22Rv1 (cell line): ENCODE results near the gene PPP4R3B.
A peak's percentile ranks its signal among the peaks of the same experiment; 100 is the strongest.
"Not testable (repeated sequence)": the region's sequence is repeated elsewhere in the genome, so short reads cannot be mapped to it uniquely, and the experiment has no call there.

Experiments
- H3K27ac ChIP-seq: fragments of 450-650 bp; 2 replicates; pipeline ENCODE4 v1.5.1; 2017
- ZFX ChIP-seq: fragments of 450-650 bp; IDR thresholded peaks from 2 replicates; pipeline ENCODE4 v1.6.1; 2017; ENCODE audit warnings: antibody characterized with exemption, borderline replicate concordance
- TF ChIP-seq, protein P1 (sequence below): fragments of 450-650 bp; IDR thresholded peaks from 2 replicates; pipeline ENCODE4 v1.5.1; 2017; ENCODE audit warnings: mild to moderate bottlenecking

The PPP4R3B gene

DNA sequence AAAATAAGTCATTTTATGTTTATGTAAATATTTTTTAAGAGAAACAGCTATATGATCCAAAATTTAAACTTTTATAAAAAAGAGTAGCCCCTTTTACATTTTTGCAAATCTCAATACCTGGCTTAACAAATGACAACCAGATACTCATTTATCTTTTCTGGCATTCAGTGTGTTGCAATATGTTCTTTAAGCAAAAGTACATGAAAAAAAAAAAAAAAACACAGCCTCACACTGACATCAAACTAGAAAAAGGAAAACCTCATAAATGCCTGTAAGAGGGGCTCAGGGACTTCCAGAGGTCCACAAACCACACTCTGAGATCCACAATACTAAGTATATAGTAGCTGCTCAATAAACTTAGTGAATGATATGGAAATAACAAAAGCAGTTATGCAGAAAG, 21.9 kb downstream of the PPP4R3B start:
- TF ChIP-seq ZFX: no peak
- TF ChIP-seq, protein P1, sequence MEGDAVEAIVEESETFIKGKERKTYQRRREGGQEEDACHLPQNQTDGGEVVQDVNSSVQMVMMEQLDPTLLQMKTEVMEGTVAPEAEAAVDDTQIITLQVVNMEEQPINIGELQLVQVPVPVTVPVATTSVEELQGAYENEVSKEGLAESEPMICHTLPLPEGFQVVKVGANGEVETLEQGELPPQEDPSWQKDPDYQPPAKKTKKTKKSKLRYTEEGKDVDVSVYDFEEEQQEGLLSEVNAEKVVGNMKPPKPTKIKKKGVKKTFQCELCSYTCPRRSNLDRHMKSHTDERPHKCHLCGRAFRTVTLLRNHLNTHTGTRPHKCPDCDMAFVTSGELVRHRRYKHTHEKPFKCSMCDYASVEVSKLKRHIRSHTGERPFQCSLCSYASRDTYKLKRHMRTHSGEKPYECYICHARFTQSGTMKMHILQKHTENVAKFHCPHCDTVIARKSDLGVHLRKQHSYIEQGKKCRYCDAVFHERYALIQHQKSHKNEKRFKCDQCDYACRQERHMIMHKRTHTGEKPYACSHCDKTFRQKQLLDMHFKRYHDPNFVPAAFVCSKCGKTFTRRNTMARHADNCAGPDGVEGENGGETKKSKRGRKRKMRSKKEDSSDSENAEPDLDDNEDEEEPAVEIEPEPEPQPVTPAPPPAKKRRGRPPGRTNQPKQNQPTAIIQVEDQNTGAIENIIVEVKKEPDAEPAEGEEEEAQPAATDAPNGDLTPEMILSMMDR: no peak
- no peak overlapping the region for H3K27ac ChIP-seq

DNA sequence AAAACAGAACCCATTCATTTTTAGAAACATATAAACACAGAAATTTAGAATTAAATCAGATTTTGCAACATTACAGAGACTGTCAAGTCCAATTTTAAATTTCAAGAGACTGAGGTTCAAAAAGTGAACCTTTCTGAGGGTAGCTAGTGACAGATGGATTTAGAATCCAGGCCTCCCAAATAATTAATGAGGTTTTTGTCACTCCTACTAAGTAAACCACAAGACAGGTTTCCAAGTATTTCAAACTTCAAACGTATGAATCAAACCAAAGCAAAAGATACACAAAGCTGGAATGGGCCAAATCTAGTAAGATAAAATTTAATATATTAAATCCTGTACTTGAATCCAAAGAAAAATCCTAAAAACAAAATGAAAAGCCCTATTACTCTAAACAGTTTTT, 25.3 kb downstream of the PPP4R3B start:
- no peak overlapping the region for H3K27ac ChIP-seq
- TF ChIP-seq ZFX: no peak
- TF ChIP-seq, protein P1: no peak

DNA sequence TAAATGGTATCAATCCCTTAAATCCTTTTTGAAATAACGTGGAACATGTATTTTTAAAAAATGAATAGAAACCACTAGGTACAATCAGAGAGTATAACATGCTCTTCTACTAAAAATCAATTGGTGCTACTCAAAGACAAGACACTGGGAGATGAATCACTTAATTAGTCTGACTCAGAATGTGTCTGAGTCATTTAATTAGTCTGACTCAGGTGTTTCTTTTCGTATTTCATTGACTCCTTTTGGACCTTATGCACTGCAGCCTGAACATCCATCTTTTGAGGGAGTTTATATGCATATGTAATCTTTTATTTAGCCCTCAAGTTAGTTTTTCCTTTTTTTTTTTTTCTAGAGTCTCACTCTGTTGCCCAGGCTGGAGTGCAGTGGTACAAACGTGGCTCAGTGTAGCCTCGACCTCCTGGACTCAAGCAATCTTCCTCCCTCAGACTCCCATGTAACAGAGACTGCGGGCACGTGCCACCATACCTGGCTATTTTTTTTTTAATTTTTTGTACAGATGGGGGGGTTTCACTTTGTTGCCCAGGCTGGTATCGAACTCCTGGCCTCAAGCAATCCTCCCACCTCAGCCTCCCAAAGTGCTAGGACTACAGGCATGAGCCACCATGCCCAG, 26.5 kb downstream of the PPP4R3B start:
- H3K27ac ChIP-seq: no peak overlapping the region
- TF ChIP-seq ZFX: no peak
- TF ChIP-seq, protein P1: no peak

DNA sequence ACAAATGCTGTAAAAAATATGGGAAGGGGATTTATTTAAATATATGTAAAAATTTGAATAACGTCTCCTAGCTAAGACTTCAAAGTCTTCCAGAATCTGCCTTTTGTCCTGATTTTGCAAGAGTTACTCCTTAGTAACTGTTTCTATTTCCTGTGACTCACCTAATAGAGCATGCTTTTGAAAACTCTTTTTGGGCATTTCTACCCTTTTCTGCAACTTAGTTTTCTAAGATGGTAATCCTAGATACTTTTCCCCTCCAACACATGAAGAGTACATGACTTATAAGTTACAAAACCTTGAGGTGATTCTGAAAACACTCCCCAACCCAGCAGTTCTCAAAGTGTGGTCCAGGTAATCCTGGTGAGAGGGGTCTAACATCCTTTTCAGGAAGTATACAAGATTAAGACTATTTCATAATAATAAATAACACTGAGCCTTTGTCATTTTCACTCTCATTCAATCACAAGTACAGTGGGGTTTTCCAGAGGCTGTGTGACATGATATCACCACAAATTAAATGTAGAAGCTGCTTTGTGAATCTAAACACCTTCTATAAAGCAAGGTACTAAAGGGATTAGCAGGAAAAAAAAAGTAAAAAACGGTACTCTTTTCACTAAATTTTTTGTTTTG, 31.9 kb downstream of the PPP4R3B start:
- H3K27ac ChIP-seq: no peak overlapping the region
- TF ChIP-seq, protein P1: no peak
- TF ChIP-seq ZFX: no peak

DNA sequence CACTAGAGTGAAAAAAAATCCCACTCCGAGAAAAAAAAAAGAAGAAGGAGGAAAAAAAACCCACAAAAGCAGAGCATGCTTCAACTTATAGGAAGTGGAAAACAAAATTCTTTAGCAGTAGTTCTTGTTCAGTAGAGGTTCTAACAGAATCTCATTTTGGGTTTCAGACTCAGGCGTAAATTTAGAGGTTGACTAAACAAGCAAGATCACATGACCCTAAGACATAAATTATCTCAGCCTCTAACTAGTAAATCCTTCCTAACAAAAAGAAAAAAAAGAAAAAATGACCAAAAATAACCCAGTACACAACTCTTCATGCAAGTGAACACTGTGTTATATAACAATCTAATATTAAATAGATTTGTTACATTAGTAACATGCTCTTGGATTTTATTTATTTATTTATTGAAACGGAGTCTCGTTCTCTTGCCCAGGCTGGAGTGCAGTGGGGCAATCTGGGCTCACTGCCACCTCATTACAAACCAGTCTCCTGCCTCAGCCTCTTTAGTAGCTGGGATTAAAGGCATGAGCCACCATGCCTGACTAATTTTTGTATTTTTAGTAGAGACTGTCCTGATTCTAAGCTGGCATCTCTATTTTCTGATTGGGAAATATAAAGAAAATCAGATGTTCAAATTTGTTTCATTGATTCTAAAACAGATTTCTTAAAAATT, 35.4 kb downstream of the PPP4R3B start:
- TF ChIP-seq, protein P1: no peak
- no peak for TF ChIP-seq ZFX
- no peak overlapping the region for H3K27ac ChIP-seq

DNA sequence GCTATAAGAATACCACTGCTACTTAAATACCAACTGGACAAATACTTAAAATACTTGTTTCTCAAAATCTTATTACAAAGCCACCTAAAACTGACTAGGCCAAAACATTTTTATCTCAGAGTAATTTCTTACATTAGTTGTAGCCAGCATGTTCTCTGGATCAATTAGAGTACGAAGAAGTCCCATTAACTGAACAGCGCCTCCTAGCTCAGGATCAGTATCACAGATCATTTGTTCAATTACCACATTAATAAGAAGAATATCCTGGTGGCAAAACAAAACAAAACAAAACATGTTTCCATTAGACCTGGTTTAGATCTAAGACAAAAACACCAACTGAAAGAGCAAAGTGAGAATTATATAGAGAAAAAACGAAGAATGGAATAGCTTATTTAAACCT, 36.0 kb downstream of the PPP4R3B start:
- no peak for TF ChIP-seq ZFX
- TF ChIP-seq, protein P1: peak; percentile 69
- no peak overlapping the region for H3K27ac ChIP-seq

DNA sequence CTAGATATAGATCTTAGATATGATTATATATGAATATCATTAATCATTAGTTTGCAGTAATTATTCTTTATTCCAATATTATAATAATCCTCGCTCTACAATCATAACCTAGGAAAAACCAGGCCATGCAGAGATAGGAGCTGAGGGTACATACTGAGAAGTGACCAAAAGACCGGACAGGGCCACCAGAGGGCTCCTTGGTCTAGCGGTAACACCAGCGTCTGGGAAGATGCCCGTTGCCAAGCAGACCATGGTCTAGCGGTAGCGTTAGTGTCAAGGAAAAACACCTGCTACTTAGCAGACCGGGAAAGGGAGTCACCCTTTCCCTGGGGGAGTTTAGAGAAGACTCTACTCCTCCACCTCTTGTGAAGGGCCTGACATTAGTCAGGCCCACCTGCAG, 48.4 kb downstream of the PPP4R3B start:
- not testable (repeated sequence) for H3K27ac ChIP-seq
